Bronchial epithelial cell (primary cell): ENCODE results near the gene NACAD. TPM values are rescaled to one million over a fixed set of nuclear protein-coding genes. Genes with fewer than 3 reads are reported as not detected.

Source experiments
- DNase-seq: peaks from one replicate; pipeline ENCODE4 v3.0.0-alpha.2; 2010; ENCODE audit warnings: low read depth
- FAIRE-seq: peaks from 2 replicates; lab custom pipeline; 2011; peaks lifted over from hg19 to GRCh38; lab: Jason Lieb, UNC
- H3K27me3 ChIP-seq: 2 replicates; pipeline ENCODE4 v1.5.1; 2011; ENCODE audit warnings: low read length; ENCODE audit not compliant: control insufficient read depth, insufficient read depth
- H3K36me3 ChIP-seq: 2 replicates; pipeline ENCODE4 v1.5.1; 2011; ENCODE audit warnings: low read length; ENCODE audit not compliant: control insufficient read depth, insufficient read depth
- H3K4me3 ChIP-seq: 2 replicates; pipeline ENCODE4 v1.5.1; 2011; ENCODE audit warnings: mild to moderate bottlenecking, low read depth, low read length, control low read depth
- total RNA-seq: library from RNA; depleted of rRNA; stranded (reverse); fragments of >200 nt; gene quantifications from 2 replicates; pipeline ENCODE4 v1.2.1, GENCODE V29; 2014
- TF ChIP-seq, protein P1 (sequence below): IDR thresholded peaks from 2 replicates; pipeline ENCODE4 v1.5.1; 2011; ENCODE audit warnings: mild to moderate bottlenecking, moderate library complexity, low read length, control low read depth, inconsistent platforms; ENCODE audit not compliant: insufficient read depth, severe bottlenecking

Gene NACAD
- total RNA-seq, 1 donor from 2014 or later, result under 0.01 TPM

- TF ChIP-seq, protein P1, sequence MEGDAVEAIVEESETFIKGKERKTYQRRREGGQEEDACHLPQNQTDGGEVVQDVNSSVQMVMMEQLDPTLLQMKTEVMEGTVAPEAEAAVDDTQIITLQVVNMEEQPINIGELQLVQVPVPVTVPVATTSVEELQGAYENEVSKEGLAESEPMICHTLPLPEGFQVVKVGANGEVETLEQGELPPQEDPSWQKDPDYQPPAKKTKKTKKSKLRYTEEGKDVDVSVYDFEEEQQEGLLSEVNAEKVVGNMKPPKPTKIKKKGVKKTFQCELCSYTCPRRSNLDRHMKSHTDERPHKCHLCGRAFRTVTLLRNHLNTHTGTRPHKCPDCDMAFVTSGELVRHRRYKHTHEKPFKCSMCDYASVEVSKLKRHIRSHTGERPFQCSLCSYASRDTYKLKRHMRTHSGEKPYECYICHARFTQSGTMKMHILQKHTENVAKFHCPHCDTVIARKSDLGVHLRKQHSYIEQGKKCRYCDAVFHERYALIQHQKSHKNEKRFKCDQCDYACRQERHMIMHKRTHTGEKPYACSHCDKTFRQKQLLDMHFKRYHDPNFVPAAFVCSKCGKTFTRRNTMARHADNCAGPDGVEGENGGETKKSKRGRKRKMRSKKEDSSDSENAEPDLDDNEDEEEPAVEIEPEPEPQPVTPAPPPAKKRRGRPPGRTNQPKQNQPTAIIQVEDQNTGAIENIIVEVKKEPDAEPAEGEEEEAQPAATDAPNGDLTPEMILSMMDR, result no peak
- DNase-seq (no peak), FAIRE-seq (no peak)
- H3K27me3 ChIP-seq, result no peaks in the 10 kb centered on the region
- H3K4me3 ChIP-seq, result no peak overlapping the region
- peaks cover 70% of the 10 kb centered on the region for H3K36me3 ChIP-seq
These were observed 16.2 kb upstream of the NACAD start for GRCh38 chr7:45104844-45105587.

DNA sequence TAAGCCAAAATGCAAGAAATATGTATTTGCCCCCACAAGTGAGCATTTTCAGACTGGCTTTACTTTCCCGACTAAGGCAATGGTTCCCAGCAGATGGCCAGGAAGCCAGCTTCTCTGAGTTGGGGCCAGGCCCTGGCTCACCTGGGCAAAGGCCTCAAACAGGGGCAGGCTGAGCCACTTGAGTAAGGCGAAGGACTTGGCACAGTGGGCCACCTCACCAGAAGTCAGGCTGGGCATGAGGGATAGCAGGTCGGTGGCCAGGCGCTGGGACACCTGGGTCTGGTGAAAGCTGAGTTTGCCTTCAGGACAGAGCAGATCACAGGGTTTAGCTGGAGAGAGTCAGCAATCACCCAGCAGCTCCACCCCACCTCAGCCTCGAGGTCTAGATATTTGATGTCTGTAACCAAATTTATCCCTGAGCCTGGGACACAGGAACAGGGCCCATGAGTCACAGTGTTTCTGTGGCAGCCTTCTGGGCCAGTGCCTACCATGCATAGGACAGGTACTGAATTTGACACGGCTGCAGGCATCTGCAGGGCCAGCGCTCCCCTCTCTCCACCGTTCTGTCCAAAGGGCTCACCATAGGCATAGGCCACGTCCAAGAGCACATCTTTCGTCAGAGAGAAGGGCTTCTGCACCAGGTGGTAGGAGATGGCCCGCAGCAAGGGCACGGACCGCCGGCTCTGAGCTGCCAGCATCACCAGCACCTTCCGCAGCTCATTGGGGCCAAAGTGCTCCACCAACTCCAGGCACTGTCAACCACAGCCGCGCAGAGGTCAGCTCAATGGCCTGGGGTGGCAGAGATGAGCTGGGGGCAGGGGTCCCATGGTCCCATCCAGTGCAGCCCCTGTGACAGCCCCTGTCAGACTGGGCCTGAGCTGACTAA, 15.4 kb upstream of the NACAD start:
- FAIRE-seq (no peak), DNase-seq (no peak)
- Histone ChIP-seq H3K36me3 (peaks cover 74% of the 10 kb centered on the region), H3K4me3 (no peak overlapping the region), H3K27me3 (no peaks in the 10 kb centered on the region)
- TF ChIP-seq, protein P1, result no peak

- Histone ChIP-seq H3K27me3 (no peaks in the 10 kb centered on the region), H3K4me3 (no peak overlapping the region), H3K36me3 (peaks cover 65% of the 10 kb centered on the region)
- FAIRE-seq (no peak), DNase-seq (no peak)
- TF ChIP-seq, protein P1, result no peak
These were observed 14.3 kb upstream of the NACAD start for GRCh38 chr7:45102785-45103712.

DNA sequence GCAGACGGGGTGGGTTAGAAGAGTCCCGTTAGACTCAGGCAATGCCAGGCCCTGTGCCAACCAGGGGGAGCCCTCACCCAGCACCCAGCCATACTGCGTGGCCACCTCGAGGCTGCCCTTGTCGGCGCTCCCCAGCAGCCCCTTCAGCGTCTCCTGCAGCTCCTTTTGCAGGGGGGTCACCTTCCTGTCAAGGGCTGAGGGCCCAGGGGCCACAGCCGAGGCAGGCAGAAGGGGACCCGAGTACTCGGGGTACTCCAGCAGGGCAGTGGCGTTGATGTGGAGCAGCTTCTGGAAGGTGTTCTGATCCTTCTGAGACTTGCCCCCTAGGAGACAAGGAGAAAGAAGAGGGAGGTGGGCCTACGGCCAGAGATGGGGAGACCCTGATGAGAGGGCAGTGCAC, 13.0 kb upstream of the NACAD start:
- FAIRE-seq (no peak), DNase-seq (no peak)
- H3K27me3 ChIP-seq, result no peaks in the 10 kb centered on the region
- H3K4me3 ChIP-seq, result no peak overlapping the region
- TF ChIP-seq, protein P1, result no peak
- peaks cover 57% of the 10 kb centered on the region for H3K36me3 ChIP-seq

- FAIRE-seq (no peak), DNase-seq (no peak)
- Histone ChIP-seq H3K27me3 (no peaks in the 10 kb centered on the region), H3K4me3 (no peak overlapping the region), H3K36me3 (peaks cover 52% of the 10 kb centered on the region)
- TF ChIP-seq, protein P1, result no peak
These were observed 12.2 kb upstream of the NACAD start for GRCh38 chr7:45100761-45101480.
